GM12872 (cell line): ENCODE results near the gene RPS6KA4.

Experiments used
- TF ChIP-seq, protein P1 (sequence below): IDR thresholded peaks from 3 replicates; pipeline ENCODE4 v1.5.1; 2011; ENCODE audit warnings: low read depth, mild to moderate bottlenecking, low read length, moderate library complexity; ENCODE audit not compliant: insufficient read depth

The RPS6KA4 gene

GRCh38 chr11:64322925-64323260 lies 36.1 kb upstream of the RPS6KA4 start:
- TF ChIP-seq, protein P1, sequence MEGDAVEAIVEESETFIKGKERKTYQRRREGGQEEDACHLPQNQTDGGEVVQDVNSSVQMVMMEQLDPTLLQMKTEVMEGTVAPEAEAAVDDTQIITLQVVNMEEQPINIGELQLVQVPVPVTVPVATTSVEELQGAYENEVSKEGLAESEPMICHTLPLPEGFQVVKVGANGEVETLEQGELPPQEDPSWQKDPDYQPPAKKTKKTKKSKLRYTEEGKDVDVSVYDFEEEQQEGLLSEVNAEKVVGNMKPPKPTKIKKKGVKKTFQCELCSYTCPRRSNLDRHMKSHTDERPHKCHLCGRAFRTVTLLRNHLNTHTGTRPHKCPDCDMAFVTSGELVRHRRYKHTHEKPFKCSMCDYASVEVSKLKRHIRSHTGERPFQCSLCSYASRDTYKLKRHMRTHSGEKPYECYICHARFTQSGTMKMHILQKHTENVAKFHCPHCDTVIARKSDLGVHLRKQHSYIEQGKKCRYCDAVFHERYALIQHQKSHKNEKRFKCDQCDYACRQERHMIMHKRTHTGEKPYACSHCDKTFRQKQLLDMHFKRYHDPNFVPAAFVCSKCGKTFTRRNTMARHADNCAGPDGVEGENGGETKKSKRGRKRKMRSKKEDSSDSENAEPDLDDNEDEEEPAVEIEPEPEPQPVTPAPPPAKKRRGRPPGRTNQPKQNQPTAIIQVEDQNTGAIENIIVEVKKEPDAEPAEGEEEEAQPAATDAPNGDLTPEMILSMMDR = no peak

- TF ChIP-seq, protein P1 = no peak
Measured at GRCh38 chr11:64323373-64323772, 35.6 kb upstream of the RPS6KA4 start.

DNA sequence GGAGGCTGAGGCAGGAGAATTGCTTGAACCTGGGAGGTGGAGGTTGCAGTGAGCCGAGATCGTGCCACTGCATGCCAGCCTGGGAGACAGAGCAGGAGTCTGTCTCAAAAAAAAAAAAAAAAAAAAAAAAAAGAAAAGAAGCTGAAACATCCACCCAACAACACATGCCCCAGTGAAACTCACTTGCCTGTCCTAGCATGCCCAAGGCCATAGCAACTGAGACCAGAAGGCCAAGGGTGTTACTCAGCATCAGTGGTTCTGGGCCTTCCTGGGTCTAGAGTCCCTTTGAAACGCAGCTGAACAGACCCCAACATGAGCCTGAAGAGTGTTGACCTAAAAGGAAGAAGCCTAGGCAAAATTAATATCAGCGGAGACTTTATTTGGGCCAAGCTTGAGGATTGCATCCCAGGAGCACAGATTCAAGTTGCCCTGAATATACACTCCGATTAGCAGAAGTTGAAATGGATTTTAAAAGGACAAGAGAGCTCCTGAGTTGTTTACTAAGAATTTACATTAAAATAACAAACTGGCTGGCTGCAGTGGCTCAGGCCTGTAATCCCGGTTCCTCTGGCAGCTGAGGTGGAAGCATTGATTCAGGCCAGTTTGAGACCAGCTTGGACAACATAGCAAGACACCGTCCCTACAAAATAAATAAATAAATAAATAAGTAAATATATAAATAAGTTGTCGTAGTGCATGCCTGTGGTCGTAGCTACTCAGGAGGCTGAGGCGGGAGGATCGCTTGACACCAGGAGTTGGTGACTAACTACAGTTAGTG lies 34.1 kb upstream of the RPS6KA4 start:
- TF ChIP-seq, protein P1 = no peak

DNA sequence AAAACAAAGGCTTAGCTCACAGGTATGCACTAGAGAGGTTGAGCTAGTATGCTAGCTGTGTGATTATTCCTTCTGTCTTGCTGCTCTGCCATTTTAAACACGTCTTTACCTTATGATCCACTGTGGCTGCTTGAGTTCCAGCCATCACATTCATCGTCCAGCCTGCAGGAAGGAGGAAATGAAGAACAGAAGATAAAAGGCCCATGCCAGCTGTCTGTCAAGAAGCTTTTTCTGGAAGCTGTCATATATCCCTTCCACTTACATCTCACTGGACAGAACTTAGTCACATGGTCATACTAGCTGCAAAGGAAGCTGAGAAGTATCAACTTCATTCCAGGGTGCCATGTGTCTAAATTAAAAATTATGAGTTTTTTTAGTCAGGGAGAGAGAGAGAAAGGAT lies 31.6 kb upstream of the RPS6KA4 start:
- TF ChIP-seq, protein P1 = no peak

DNA sequence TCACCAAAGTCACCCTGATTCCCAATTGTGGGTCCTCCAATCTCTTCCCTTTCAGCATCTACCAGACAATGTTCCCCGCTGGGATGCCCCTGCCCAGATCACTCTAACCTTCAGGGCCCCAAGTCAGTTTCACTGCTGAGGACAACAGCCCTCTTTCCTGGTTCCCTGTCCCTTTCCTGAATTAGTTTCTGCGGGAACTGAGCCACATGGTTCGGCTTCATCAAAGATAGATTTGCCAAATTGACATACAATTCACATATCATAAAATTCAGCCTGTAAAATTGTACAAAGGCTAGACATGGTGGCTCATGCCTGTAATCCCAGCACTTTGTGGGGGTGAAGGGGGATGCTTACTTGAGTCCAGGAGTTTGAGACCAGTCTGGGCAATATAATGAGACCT lies 31.0 kb upstream of the RPS6KA4 start:
- TF ChIP-seq, protein P1 = no peak

- TF ChIP-seq, protein P1 = no peak
Measured at GRCh38 chr11:64330888-64331287, 28.1 kb upstream of the RPS6KA4 start.

DNA sequence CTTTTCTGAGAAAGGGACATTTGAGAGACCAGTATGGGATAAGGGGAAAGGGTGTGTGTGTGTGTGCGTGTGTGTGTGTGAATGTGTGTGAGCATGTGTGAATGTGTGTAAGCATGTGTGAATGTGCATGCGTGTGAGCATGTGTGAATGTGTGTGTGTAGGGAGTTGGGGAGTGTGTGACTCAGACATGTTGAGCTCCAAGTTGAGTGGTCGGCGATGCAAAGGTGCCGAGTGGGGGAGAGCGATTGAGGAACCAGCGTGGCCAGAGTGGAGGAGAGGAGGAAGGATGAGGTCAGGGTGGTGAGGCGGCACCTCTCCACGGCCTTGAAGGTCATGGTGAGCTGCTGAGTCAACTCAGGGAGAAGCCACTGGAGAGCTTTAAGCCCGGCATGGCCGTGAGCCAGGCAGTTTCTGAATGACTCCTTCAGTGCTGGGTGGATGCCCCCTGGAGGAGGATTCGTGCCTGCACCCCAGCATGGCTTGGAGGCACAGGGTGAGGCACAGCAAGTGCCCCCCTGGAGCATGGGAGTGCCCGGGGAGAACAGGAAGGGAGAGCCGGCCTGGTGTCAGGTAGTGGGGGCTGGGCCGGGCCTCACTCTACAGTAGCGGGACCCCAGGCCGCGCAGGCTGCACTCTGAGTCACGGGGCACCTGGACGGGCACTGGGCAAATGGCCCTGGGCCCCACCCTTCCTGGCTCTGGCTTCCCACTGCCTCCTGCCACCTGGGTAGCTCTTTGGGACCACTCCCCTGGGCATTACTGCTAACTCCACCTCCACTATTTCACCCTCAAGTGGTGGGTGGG lies 27.2 kb upstream of the RPS6KA4 start:
- TF ChIP-seq, protein P1 = peak; percentile 83
